NCI-H2029 (cell line): Measurements from ENCODE around the gene EVI2B.
"Not testable (repeated sequence)": the region's sequence is repeated elsewhere in the genome, so short reads cannot be mapped to it uniquely, and the experiment has no call there.

ENCODE experiments used
- DNase-seq: peaks from one replicate; lab custom pipeline; 2025; lab: John Stamatoyannopoulos, UW

EVI2B gene

DNA sequence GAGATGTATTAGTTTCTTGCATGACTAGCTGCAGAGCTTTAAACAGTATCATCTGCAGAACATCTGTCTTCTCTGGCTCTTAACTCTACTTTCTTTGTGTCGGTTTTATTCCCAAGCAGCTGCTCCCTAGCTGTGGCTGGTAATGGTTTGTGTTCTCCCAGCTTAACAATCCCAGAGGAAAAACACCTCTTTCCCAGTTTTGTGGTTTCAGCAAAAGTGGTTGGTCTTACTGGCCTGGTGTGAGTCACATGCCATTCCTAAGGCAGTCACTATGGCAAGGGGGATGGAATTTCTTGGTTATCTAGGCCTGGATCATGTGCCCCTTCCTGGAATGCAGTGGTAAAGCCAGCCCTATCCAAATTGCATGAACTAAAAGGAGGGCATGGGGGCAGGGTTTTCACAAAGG lies 44.3 kb downstream of the EVI2B start:
- DNase-seq: no peak

DNA sequence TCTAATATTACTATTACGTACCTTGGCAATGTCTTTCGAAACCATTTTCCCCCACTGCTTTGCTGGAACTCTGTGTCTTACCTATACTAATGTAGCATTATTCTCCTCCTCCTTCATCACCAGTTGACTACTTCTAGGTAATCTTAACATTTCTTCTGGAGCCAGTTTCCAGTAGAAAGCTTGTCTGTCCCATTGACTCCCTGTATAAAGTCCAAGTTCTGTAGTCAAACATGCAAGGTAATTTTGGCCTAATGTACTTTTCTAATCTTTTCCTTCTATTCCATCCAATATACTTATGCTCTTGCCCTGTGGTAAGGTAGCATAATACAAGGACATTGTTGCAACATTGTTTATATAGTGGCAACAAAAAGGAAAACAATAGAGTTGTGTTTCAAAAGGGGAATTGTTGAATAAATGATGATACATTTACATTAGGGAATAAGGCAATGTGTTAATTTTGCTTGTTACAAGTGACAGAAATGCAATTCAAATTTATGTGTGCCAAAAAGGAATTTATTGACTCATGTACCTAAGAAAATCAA lies 44.7 kb downstream of the EVI2B start:
- no peak for DNase-seq

DNA sequence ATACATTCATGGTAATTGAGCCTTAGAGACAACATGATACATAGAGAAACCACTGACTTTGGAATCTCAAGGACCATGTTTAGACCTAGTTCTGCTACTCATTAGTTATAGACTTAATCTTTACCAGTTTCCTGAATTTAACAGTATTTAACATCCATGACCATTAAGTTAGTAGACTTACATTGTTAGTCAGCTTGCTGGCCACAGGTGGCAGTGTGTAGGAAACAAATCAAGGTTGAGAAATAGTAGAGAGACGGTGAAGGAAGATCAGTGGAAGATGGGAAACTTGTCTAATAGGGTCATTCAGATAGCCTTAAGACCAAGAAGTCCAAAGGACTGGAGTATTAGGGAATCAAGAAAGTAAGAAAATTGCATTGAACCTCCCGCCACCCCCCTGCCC lies 47.8 kb downstream of the EVI2B start:
- DNase-seq: no peak

- not testable (repeated sequence) for DNase-seq
Measured at GRCh38 chr17:31262923-31263322, 50.9 kb downstream of the EVI2B start.

DNA sequence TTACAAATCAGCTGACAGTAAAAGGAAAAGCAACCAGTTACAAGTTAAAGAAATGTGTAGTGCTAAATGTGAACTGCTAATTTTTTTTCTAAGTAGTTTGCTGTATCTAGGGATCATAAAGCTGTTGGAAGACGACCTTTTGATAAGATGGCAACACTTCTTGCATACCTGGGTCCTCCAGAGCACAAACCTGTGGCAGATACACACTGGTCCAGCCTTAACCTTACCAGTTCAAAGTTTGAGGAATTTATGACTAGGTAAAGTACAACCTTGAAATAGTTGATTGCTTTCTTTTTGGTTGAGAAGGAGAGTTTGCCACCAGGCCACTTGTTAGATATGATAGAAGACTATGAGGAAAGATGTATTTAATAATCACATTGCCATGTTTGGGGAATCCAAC lies 52.3 kb downstream of the EVI2B start:
- DNase-seq: no peak

- DNase-seq: no peak
Measured at GRCh38 chr17:31260151-31260550, 53.7 kb downstream of the EVI2B start.

DNA sequence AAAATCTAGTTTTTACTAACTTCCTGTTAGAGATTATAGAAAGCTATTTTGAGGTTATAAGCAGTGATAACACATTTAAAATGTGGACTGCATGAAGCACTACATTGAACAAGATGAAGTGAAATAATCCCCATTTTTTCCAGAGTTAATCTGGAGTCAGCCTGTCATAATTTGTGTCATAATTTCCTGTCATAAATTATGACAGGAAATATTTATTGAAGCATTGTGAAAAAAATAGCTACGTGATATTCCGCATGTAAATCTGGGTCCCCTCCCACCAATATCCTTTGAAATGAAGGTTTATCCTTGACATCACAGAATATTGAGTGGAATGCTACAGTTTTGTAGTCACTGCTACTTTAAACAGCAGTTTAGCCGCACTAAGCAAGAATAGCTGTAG lies 56.9 kb downstream of the EVI2B start:
- DNase-seq: no peak

DNA sequence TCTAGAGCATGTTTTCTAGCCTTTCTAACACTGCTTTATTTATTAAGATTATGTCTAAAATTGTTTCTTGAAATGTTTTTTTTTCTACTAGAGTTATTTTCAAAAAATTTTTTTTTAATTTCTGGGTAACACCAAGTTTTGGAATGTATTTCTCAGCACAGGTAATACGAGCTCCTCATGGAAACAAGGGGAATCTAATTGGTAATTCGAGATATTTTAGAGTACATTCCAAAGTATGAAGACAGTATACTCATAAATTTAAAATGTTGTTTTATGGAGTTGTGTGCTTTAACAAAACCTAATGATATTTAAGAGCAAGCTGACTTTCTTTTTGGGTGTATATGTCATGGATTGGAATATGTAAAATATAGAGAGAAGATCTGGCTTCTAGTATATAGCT lies 59.2 kb downstream of the EVI2B start:
- DNase-seq: no peak
